LoVo (cell line): ENCODE data around the gene TAPBP.
"Not testable (repeated sequence)": the region's sequence is repeated elsewhere in the genome, so short reads cannot be mapped to it uniquely, and the experiment has no call there.

Experiments used
- DNase-seq: peaks from one replicate; pipeline ENCODE4 v3.0.0-alpha.2; 2016; ENCODE audit warnings: low spot score

The TAPBP gene

DNA sequence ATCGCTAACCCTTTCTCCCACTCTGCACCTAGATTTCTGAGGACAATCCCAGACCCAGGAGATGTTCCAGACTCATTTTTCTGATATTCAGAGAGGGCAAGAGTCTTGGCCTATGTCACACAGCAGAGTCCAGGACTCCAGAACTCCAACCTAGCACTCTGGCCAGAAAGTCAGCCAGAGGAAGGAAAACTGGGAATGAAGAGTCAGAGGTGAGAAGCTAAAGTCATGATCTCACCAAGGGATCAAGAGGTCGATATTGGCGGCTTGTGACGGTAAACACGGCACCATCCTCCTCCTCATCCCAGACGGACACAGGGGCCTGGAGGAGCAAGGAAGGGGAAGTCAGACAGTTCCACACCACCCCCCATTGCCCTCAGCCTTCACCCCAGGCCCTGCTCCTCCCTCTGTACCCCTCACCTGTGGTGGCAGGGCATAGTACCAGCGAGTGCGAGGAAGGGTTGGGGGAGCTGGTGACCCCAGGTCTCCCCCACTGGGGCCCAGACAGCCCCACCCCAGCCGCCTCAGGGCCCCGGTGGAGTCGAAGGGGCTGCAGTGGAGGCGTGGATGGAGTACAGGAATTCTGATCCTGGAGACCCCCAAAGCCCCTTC lies 17.0 kb downstream of the TAPBP start:
- DNase-seq = no peak

DNA sequence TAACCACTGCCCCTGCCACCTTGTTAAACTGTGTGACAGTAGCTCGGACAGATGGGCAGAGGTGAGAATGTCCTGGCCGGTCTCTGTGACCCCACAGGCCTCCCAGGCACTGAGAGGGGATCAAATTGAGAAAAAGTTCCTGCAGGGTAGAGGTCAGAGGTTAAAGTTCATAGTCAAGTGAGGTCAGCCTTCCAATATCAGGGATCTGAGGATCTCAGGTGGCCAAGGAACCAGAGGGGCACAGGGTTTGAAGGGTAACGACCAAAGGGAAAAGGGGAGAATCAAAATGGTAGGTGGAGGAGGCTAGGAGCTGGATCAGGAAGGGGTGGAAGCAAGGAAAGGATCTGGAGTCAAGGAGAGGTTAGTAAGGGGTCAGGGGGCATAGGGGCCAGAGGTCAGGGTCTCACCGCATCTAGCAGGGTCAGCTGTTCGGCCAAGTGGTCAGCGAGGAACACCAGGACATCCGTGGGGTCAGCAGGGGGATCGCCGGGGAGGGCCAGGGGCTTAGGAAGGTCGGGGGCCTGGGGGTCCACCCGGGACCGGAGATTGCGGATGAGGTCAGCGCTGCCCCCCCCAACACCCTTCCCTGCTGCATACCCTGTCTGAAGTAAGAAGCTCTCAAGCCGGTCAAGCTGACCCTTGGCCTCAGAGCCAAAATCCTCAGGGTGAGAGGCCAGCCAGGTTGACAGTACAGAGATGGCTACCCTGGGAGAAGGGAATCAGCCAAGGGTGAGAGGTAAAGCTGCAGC lies 18.1 kb downstream of the TAPBP start:
- DNase-seq = no peak

DNA sequence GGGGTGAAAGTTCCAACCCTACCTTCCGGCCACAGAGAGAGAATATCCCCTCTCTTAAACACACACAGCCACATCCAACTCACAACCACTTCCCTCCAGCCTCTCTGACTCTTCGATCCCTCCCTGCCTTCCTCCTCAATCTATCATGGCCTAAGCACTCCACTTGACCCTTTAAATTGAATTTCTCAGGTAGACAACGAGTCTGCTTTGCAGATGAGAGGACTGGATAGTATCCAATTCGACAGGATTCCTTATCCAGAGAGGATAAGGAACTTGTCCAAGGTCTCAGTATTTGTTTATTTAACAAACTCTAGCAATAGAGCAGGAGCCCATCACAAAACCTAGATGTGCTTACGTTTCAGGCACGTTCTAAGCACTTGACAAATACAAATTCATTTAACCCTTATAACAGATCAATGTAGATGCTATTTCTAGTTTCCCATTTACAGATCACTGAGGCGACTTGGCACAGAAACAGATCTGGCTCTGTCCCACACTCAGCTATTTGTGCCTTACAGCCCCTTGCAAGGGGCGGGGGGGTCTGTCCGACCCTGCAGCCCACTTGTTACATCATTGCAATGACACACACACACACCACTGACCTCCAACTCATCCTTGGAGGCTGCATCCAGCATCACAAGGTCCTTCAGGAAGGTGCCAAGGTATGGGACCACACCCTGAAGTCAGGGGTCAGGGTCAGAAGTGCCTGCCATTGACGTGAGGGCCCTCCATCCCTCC lies 19.6 kb downstream of the TAPBP start:
- no peak for DNase-seq

DNA sequence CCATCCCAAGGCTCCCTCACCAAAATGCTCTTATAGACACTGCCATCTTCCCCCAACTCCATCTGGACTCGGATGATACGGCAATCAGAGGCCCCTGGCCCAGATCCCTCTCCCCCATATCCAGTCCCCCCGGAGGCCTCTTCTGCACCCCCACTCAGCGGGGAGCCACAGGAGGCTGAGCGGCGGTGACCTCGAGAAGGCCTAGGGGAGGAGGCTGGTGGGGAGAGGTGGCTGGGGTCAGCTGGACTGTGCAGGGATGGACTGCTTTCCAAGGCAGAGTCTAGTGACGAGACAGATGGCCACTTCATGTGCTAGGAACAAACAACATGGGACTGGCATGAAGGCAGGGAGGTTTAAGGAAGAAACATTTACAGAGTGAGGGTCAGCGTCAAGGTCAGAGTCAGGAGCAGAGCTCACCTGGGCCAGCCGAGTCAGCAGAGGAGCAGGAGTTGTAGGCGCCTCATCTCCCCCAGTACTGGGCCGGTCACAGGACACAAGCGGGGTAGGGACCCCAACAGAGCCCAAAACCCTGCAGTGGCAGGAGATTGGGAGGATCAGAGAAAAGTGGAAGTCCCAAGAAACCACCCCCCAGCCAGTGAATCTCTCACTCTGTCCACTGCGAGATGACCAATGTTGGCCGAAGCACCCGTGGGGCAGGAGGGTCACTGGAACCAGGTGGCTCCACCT lies 20.7 kb downstream of the TAPBP start:
- DNase-seq = no peak

DNA sequence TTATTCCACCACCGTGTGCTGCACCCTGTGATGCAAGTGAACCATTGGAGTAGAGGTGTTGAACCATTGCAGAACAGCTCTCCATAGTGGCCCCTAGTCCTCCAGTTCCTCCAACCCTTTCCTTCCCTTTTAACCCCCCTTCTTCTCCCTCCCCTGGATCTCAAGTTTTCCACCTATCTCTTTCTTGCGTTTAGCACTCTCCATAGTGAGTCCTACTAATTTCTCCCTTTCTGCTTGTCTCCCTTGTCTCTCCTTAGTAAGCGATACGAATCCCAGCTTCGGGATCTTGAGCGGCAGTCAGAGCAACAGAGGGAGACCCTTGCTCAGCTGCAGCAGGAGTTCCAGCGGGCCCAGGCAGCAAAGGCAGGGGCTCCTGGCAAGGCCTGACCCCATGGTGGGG lies 23.4 kb downstream of the TAPBP start:
- no peak for DNase-seq

DNA sequence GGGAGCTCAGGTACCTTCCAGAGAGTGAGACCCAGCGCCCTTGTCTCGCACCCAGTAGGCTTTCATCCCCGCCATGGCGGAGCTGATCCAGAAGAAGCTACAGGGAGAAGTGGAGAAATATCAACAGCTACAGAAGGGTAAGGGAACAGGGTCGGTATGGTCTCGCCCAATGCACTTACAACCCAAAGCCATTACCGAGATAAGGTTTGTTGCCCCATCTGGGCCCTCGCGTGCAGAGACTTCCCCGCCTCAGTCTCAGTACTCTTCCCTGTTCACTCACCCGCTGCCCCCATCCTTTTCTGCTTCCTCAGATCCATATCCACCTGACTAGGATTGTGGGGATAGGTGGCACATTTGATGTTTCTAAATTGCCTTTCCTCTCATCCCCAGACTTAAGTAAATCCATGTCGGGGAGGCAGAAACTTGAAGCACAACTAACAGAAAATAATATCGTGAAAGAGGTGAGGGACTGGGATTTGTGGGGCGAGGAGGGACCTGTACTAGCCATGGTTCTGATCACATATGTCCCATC lies 24.0 kb downstream of the TAPBP start:
- DNase-seq = no peak

DNA sequence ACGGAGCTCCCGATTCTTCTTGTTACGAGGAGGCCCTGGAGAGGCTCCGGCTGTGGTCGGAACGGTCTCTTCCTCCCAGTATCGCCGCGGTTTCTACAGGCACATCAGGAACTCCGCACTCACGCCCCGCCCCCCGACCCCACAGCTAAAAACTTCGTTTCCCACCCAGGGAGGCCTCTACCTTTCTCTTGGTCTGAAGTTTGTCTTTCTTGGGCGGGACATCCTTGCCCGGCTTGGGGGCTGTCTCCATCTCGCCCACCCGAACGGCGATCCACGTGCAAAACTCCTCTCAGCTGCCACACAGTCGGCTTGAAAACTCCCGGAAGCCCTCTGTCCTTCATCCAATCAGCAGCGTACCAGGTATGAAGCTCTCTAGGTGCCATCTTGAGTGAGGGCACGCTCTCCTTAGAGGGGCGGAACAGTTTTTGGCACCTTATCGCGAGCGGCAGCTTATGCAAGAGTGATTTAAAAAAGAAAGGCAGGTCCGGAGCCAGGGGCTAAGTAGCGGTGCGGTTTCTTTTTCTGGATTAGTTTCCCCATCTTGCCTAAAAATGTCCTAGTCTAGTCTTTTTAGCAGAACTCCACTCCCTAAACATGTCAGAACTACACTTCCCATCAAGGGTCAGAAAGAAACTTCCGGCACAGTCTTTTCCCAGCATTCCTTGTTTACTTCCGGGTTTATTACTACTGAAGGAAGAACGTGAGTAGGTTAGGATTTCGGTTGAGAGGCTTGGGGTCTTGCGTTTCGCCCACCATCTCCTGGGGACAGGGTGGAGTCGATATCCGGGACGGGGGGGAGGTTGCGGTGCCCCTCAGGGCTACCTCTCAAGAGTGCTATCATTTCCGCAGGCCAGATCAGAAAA lies 24.7 kb downstream of the TAPBP start, which contains the start of the genes PFDN6 and WDR46:
Gene PFDN6, plus strand, starts transcription at position 681 of the 863 bp plus-strand sequence. CDS start 256 bp downstream, outside the sequence.
Gene WDR46, minus strand, starts transcription at position 319 of the 863 bp plus-strand sequence. Its CDS starts 69 bp downstream, at position 250.
- DNase-seq = peak; percentile 89

DNA sequence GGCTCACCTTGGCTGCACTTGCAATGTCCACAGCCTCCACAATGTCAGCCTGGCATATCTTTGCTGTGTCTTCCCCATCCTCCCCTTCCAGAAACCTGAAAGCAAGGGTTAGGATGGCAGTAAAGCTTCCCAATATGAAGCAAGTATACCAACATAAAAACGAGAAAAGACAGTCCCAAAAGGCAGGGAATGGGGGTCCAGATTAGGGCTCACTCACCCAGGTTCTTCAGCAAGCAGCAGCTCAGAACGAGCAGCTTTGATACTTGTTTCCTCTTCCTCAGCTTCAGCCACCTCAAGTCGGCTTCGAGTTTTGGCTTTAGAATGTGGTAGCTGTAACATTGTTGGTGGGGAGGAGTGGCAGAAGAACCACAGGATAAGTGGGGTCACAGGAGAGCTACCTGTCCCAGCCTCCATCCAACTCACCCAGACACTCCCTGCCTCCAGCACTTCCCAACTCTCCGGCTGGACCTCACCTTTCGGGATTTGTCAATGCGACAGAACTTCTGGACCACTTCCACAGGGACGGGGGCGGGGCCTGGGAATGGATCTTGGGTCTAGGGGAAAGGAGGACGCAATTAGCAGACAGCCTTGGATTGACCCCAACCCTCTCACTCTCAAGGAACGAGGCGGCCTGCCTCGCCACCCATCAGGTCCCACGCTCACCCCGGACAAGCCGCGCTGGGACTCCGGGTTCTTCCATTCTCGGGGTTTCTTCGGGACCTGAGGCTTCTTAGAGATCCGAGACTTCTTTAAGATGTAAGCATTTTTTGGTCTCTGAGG lies 25.5 kb downstream of the TAPBP start:
- DNase-seq = no peak

DNA sequence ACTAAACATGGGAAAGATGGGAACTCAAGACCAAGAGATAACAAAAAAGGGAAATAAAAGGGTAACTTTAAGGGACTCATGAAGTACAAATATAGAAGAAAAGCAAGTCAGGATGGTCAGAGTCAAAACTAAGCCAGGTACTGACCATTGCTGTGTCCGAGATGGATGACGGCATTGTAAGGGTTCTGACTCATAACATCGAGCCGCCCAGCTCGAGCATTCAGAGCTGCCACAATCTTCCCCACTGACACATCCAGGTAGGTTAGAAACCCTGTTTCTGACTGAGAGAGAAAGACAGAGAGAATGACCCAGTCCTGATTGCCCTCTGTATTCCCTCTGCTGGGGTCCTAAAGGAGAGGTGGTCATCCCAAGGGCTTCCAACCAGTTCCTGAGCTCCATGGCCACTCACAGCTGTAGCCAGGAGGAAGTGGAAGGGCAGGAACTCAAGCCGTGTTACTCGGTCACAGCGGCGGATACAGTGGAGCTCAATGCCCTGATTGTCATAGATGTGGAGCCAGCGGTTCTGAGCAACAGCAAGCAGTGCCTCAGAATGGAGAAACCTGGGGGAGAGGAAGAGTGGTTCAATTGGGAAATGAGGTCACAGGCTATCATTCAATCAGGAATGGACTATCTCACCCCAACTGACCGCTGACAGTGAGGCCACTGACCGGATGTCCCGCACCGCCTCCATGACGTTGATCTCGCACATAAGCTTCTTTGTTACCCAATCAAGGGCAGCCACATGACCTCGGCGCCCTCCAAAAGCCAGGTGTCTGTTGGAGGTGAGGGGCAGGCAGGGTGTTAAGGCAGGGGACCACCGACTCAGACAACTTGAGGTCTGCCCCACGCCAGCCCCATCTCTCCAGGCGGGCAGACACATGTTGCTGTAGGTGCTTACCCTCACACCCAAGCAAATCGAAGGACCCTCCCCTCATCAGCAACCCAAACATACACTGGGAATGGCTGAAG lies 26.6 kb downstream of the TAPBP start:
- no peak for DNase-seq

DNA sequence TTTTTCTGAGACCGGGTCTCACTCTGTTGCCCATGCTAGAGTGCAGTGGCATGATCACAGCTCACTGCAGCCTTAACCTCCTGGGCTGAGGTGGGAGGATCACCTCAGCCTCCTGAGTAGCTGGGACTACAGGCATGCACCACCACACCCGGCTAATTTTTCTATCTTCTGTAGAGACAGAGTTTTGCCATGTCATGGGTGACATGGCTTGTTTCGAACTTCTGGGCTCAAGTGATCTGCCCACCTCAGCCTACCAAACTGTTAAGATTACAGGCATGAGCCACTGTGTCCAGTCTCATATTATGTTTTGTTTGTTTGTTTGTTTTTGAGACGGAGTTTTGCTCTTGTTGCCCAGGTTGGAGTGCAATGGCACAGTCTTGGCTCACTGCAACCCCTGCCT lies 28.7 kb downstream of the TAPBP start:
- DNase-seq = not testable (repeated sequence)

DNA sequence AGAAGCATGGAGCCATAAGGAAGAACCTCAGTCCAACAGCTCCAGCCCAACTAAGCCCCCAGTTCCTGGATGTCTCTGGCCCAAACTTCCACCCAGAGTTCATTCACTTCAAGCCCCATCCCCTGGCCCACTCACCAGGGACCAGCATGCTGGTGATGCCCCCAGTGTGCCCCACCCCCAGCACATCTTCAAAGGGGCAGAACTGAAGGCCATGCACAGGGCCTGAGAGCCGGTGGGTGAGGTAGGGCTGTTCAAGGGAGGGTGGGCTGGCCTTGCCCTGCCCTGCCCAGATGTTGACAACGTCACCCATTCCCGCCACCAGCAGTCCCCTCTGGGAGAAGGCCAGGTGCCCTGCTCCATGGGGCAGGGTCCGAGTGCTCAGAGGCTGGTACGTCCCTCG lies 33.3 kb downstream of the TAPBP start:
- DNase-seq = no peak

DNA sequence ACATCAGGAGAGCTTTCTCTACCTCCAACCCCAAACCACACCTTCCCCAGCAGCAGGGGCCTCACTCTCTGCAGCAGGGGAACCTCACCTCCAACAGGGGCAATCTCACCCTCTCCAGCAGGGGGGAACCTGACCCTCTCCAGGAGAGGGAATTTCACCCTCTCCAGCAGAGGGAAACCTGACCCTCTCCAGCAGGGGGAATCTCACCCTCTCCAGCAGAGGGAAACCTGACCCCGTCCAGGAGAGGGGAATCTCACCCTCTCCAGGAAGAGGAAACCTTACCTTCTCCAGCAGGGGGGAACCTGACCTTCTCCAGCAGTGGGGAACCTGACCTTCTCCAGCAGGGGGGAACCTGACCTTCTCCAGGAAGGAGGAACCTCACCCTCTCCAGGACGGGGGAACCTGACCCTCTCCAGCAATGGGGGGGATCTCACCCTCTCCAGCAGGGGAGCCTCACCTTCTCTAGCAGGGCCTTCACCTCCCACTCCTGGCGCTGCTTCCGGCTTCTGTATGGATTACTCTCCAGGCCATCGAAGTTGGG lies 33.8 kb downstream of the TAPBP start:
- peak; percentile 12 for DNase-seq

DNA sequence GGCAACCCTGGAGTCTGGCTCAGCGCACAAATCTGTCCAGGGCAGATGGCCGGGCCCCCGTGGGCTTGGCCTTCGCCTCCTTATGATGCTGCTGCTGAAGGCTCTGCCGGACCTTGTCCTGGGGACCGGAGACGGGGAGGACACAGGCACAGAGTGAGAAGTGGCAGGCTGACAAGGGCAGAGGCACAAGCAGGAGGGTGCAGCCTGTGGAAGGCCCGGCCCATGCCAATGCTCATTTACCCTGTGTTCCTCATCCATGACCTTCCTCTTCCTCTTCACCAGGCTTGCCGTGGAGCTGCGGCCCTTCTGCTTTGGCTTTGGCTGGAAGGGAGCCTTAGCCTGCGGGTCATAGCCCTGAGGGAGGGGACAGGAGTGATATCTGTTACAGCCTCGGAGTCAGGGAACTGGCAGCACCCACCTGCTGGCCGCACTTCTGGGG lies 34.6 kb downstream of the TAPBP start:
- no peak for DNase-seq

DNA sequence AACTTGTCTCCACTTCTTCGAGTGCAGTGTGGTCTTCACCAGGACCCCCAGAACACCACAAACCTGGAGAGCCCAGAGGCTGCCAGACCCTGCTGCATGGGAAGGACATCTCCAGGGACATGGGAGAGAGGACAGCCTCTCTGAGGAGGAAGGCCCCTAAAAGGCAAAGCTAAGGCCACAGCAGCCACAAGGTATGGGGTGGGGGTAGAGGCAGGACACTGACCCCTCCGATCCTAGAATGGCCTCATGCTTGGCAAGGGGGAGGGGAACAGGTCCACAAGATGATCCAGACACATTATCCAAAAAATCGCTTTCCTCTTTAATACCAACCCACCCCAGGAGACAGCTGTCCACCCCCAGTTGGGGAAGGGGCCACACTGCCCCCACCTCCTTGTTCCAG lies 35.1 kb downstream of the TAPBP start:
- no peak for DNase-seq

DNA sequence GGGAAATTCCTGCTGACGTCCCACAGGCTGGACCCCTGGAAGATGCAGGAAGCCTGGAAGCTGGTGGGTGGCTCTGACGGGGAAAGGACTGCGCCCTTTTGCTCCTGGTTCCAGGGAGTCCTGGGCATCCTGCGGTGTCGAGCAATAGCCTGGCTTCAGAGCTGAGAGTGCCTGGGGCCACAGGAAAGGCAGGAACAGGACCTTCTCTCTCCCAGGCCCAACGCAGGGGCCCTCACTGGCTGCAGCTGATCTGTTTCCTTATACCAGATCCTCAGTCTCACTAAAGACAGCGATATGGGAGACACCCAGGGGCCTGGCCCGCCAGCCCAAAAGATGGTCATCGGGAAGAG lies 35.5 kb downstream of the TAPBP start:
- DNase-seq = no peak

DNA sequence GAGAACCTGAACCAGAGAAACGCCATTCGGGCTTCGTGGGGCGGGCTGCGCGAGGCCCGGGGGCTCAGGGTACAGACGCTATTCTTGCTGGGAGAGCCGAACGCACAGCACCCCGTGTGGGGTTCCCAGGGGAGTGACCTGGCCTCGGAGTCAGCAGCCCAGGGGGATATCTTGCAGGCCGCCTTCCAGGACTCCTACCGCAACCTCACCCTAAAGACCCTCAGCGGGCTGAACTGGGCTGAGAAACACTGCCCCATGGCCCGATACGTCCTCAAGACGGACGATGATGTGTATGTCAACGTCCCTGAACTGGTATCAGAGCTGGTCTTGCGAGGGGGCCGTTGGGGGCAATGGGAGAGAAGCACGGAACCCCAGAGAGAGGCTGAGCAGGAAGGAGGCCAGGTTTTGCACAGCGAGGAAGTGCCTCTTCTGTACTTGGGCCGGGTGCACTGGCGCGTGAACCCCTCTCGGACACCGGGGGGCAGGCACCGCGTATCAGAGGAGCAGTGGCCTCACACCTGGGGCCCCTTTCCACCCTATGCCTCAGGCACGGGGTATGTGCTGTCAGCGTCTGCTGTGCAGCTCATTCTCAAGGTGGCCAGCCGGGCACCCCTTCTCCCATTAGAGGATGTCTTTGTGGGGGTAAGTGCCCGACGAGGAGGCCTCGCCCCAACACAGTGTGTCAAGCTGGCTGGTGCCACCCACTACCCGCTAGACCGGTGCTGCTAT lies 36.1 kb downstream of the TAPBP start:
- no peak for DNase-seq

DNA sequence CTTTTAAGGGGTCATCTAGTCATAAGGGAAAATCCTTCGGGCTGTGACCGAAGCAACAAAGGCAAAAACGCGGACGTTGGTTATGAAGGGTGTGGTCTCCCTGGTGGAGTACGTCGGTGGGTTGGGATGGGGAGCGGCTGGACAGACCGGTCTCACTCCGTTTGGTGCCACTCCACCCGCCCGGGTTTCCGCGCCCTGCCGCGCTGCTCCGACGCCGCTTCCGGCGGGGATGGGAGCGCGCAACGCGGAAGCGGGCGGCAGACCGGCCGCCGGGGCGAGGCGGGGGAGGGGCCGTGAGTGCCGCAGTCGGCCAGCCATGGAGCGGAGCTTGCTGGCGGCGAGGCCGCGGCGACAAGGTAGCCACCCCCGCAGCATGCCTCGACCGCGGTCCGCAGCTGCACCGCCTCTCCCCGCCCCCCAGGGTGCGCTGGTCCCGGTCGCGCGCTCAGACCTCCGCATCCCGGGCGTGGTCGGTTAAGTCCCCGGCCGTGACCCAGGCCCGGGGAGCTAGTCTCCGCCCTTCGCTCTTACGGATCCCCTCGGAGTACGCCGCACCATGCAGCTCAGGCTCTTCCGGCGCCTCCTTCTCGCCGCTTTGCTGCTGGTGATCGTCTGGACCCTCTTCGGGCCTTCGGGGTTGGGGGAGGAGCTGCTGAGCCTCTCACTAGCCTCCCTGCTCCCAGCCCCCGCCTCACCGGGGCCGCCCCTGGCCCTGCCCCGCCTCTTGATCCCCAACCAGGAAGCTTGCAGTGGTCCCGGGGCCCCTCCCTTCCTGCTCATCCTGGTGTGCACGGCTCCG lies 36.8 kb downstream of the TAPBP start, which contains the start of gene B3GALT4:
Gene B3GALT4, plus strand, starts transcription at position 260 of the 799 bp plus-strand sequence. Its CDS starts 297 bp downstream, at position 557.
- DNase-seq = peak; percentile 75
